ENCODE results near the gene GLCCI1.
"Not testable (repeated sequence)": the region's sequence is repeated elsewhere in the genome, so short reads cannot be mapped to it uniquely, and the experiment has no call there.

Gene GLCCI1

GRCh38 chr7:8060241-8060640, 91.6 kb downstream of the GLCCI1 start:
- Histone ChIP-seq H3K36me3 (ENCODE audit: insufficient read depth, insufficient read length, low read length) (peaks cover 7% of the 10 kb centered on the region), H3K27me3 (ENCODE audit: insufficient read depth, insufficient read length) (no peaks in the 10 kb centered on the region), H3K9ac (ENCODE audit: insufficient read length, low read depth) (no peak overlapping the region), H3K9me3 (ENCODE audit: insufficient read depth, low read length) (no peaks in the 10 kb centered on the region), H3K4me1 (ENCODE audit: insufficient read depth, insufficient read length) (no peaks in the 10 kb centered on the region), H3K4me3 (ENCODE audit: insufficient read length, low read depth) (no peak overlapping the region)
- TF ChIP-seq YY1 (IDR thresholded peaks at IDR 0.05; ENCODE audit: insufficient read depth, insufficient read length) (no peak), SUZ12 (IDR thresholded peaks at IDR 0.05; ENCODE audit: extremely low read depth, insufficient read depth, insufficient read length) (no peak), ZNF274 (IDR thresholded peaks at IDR 0.05; ENCODE audit: low read depth, low read length) (no peak)
- DNase-seq (ENCODE audit: low read depth, low spot score): no peak

- H3K9ac ChIP-seq (ENCODE audit: insufficient read length, low read depth); H3K27me3 ChIP-seq (ENCODE audit: insufficient read depth, insufficient read length); DNase-seq (ENCODE audit: low read depth, low spot score); H3K36me3 ChIP-seq (ENCODE audit: insufficient read depth, insufficient read length, low read length); H3K4me3 ChIP-seq (ENCODE audit: insufficient read length, low read depth); H3K9me3 ChIP-seq (ENCODE audit: insufficient read depth, low read length); H3K4me1 ChIP-seq (ENCODE audit: insufficient read depth, insufficient read length): not testable (repeated sequence)
Measured at GRCh38 chr7:8063300-8063699, 94.7 kb downstream of the GLCCI1 start.

- Histone ChIP-seq H3K36me3 (ENCODE audit: insufficient read depth, insufficient read length, low read length) (peaks cover 7% of the 10 kb centered on the region), H3K9me3 (ENCODE audit: insufficient read depth, low read length) (no peaks in the 10 kb centered on the region), H3K4me1 (ENCODE audit: insufficient read depth, insufficient read length) (no peaks in the 10 kb centered on the region), H3K9ac (ENCODE audit: insufficient read length, low read depth) (no peak overlapping the region), H3K4me3 (ENCODE audit: insufficient read length, low read depth) (no peak overlapping the region), H3K27me3 (ENCODE audit: insufficient read depth, insufficient read length) (no peaks in the 10 kb centered on the region)
- no peak for DNase-seq (ENCODE audit: low read depth, low spot score)
- TF ChIP-seq YY1 (IDR thresholded peaks at IDR 0.05; ENCODE audit: insufficient read depth, insufficient read length): no peak
- TF ChIP-seq SUZ12 (IDR thresholded peaks at IDR 0.05; ENCODE audit: extremely low read depth, insufficient read depth, insufficient read length): no peak
- TF ChIP-seq ZNF274 (IDR thresholded peaks at IDR 0.05; ENCODE audit: low read depth, low read length): no peak
Measured at GRCh38 chr7:8063706-8064297, 95.2 kb downstream of the GLCCI1 start.

GRCh38 chr7:8064828-8065227, 96.2 kb downstream of the GLCCI1 start:
- no peak for TF ChIP-seq ZNF274 (IDR thresholded peaks at IDR 0.05; ENCODE audit: low read depth, low read length)
- TF ChIP-seq YY1 (IDR thresholded peaks at IDR 0.05; ENCODE audit: insufficient read depth, insufficient read length): no peak
- TF ChIP-seq SUZ12 (IDR thresholded peaks at IDR 0.05; ENCODE audit: extremely low read depth, insufficient read depth, insufficient read length): no peak
- no peaks in the 10 kb centered on the region for H3K27me3 ChIP-seq (ENCODE audit: insufficient read depth, insufficient read length)
- DNase-seq (ENCODE audit: low read depth, low spot score): no peak
- H3K4me3 ChIP-seq (ENCODE audit: insufficient read length, low read depth): no peak overlapping the region
- H3K4me1 ChIP-seq (ENCODE audit: insufficient read depth, insufficient read length): no peaks in the 10 kb centered on the region
- no peak overlapping the region for H3K9ac ChIP-seq (ENCODE audit: insufficient read length, low read depth)
- no peaks in the 10 kb centered on the region for H3K9me3 ChIP-seq (ENCODE audit: insufficient read depth, low read length)
- H3K36me3 ChIP-seq (ENCODE audit: insufficient read depth, insufficient read length, low read length): peaks cover 7% of the 10 kb centered on the region

GRCh38 chr7:8065356-8065813, 96.8 kb downstream of the GLCCI1 start:
- TF ChIP-seq ZNF274 (IDR thresholded peaks at IDR 0.05; ENCODE audit: low read depth, low read length): no peak
- TF ChIP-seq YY1 (IDR thresholded peaks at IDR 0.05; ENCODE audit: insufficient read depth, insufficient read length): no peak
- Histone ChIP-seq H3K27me3 (ENCODE audit: insufficient read depth, insufficient read length) (no peaks in the 10 kb centered on the region), H3K36me3 (ENCODE audit: insufficient read depth, insufficient read length, low read length) (peaks cover 3% of the 10 kb centered on the region), H3K9me3 (ENCODE audit: insufficient read depth, low read length) (no peaks in the 10 kb centered on the region), H3K9ac (ENCODE audit: insufficient read length, low read depth) (no peak overlapping the region), H3K4me1 (ENCODE audit: insufficient read depth, insufficient read length) (no peaks in the 10 kb centered on the region), H3K4me3 (ENCODE audit: insufficient read length, low read depth) (no peak overlapping the region)
- no peak for DNase-seq (ENCODE audit: low read depth, low spot score)

GRCh38 chr7:8068892-8069686, 100.5 kb downstream of the GLCCI1 start:
- H3K4me1 ChIP-seq (ENCODE audit: insufficient read depth, insufficient read length): no peaks in the 10 kb centered on the region
- DNase-seq (ENCODE audit: low read depth, low spot score): no peak
- TF ChIP-seq SUZ12 (IDR thresholded peaks at IDR 0.05; ENCODE audit: extremely low read depth, insufficient read depth, insufficient read length) (no peak), ZNF274 (IDR thresholded peaks at IDR 0.05; ENCODE audit: low read depth, low read length) (no peak)
- no peak overlapping the region for H3K9ac ChIP-seq (ENCODE audit: insufficient read length, low read depth)
- peaks cover 9% of the 10 kb centered on the region for H3K36me3 ChIP-seq (ENCODE audit: insufficient read depth, insufficient read length, low read length)
- no peaks in the 10 kb centered on the region for H3K9me3 ChIP-seq (ENCODE audit: insufficient read depth, low read length)
- no peaks in the 10 kb centered on the region for H3K27me3 ChIP-seq (ENCODE audit: insufficient read depth, insufficient read length)
- H3K4me3 ChIP-seq (ENCODE audit: insufficient read length, low read depth): no peak overlapping the region

- Histone ChIP-seq H3K9me3 (ENCODE audit: insufficient read depth, low read length) (no peaks in the 10 kb centered on the region), H3K27me3 (ENCODE audit: insufficient read depth, insufficient read length) (no peaks in the 10 kb centered on the region), H3K4me1 (ENCODE audit: insufficient read depth, insufficient read length) (no peaks in the 10 kb centered on the region), H3K9ac (ENCODE audit: insufficient read length, low read depth) (no peak overlapping the region), H3K4me3 (ENCODE audit: insufficient read length, low read depth) (no peak overlapping the region), H3K36me3 (ENCODE audit: insufficient read depth, insufficient read length, low read length) (peaks cover 9% of the 10 kb centered on the region)
- no peak for DNase-seq (ENCODE audit: low read depth, low spot score)
- no peak for TF ChIP-seq ZNF274 (IDR thresholded peaks at IDR 0.05; ENCODE audit: low read depth, low read length)
Measured at GRCh38 chr7:8070451-8071180, 102.0 kb downstream of the GLCCI1 start.

Data from NT2/D1 (cell line).